Natural killer cell (primary cell): Measurements from ENCODE around the gene PGAM2. TPM values are rescaled to one million over a fixed set of nuclear protein-coding genes. Genes with fewer than 3 reads are reported as not detected.

Source experiments
- ATAC-seq, 3 donors: fragments of 150-1000 bp in 2 of 3; fragments of 200-7000 bp in 1 of 3; cut with Tn5 transposase; 1 replicate in 1 of 3; 2 replicates in 2 of 3; pipeline ENCODE4 v1.10.0; 2021; ENCODE audit warnings: mild to moderate bottlenecking in 2 of 3, moderate library complexity in 2 of 3
- DNase-seq, 2 donors: peaks; one replicate each; pipeline versions ENCODE4 v3.0.0 to v3.0.0-alpha.2; 2013 to 2021; ENCODE audit warnings: mixed read lengths in 1 of 2
- H3K27ac ChIP-seq: one replicate; pipeline ENCODE4 v1.5.1; 2013; ENCODE audit warnings: mild to moderate bottlenecking, low read length
- H3K27me3 ChIP-seq: one replicate; pipeline ENCODE4 v1.6.1; 2013; ENCODE audit warnings: low read length; ENCODE audit not compliant: control insufficient read depth, insufficient read depth
- H3K36me3 ChIP-seq: one replicate; pipeline ENCODE4 v1.6.1; 2013; ENCODE audit warnings: low read length; ENCODE audit not compliant: control insufficient read depth, insufficient read depth
- H3K4me1 ChIP-seq: one replicate; pipeline ENCODE4 v1.6.1; 2013; ENCODE audit warnings: low read length; ENCODE audit not compliant: control insufficient read depth, insufficient read depth
- H3K4me3 ChIP-seq: one replicate; pipeline ENCODE4 v1.5.1; 2013; ENCODE audit warnings: low read length
- H3K9me3 ChIP-seq: one replicate; pipeline ENCODE4 v1.6.1; 2013; ENCODE audit warnings: low read length; ENCODE audit not compliant: control insufficient read depth, insufficient read depth
- H3K27ac Mint-ChIP-seq, 2 donors: one replicate each; pipeline ENCODE4 v1.8.0; 2022; ENCODE audit warnings: mild to moderate bottlenecking in 2 of 2, mixed read lengths in 2 of 2, moderate library complexity in 1 of 2
- H3K27me3 Mint-ChIP-seq, 2 donors: one replicate each; pipeline ENCODE4 v1.8.0; 2022; ENCODE audit warnings: low read depth in 2 of 2, mixed read lengths in 2 of 2
- H3K36me3 Mint-ChIP-seq: one replicate; pipeline ENCODE4 v1.8.0; 2022; ENCODE audit warnings: mixed read lengths
- H3K4me1 Mint-ChIP-seq, 2 donors: one replicate each; pipeline ENCODE4 v1.8.0; 2022; ENCODE audit warnings: mixed read lengths in 2 of 2
- H3K4me3 Mint-ChIP-seq: one replicate; pipeline ENCODE4 v1.8.0; 2022; ENCODE audit warnings: mild to moderate bottlenecking, moderate library complexity, mixed read lengths
- H3K9me3 Mint-ChIP-seq, 2 donors: one replicate each; pipeline ENCODE4 v1.8.0; 2022; ENCODE audit warnings: mixed read lengths in 2 of 2
- CTCF ChIP-seq: fragments of 200-600 bp; IDR thresholded peaks from one replicate; pipeline ENCODE4 v1.8.0; 2022; ENCODE audit warnings: antibody characterized with exemption
- WGBS: methylation state at CpG from one replicate; pipeline ENCODE4 v1.1.7; 2013; ENCODE audit warnings: missing lambda C conversion rate; ENCODE audit not compliant: insufficient coverage; 5-methylcytosine and 5-hydroxymethylcytosine counted together
- intact Hi-C: fragments of 100-400 bp; cut with micrococcal nuclease; formaldehyde crosslinking; loops from one replicate; pipeline ENCODE4 v1.14.2; 2022
- total RNA-seq, 4 donors: library from RNA; stranded (reverse); fragments of 120-200 nt in 1 of 4; gene quantifications; one replicate each; pipeline versions ENCODE4 v1.2.3 to v1.2.4, GENCODE V29; 2013 to 2022

Gene PGAM2
- total RNA-seq, 3 donors from 2014 or later (not counting 1 experiment from before 2014, with no cell fraction given) = 1.0 to 1.9 (median 1.5) TPM

DNA sequence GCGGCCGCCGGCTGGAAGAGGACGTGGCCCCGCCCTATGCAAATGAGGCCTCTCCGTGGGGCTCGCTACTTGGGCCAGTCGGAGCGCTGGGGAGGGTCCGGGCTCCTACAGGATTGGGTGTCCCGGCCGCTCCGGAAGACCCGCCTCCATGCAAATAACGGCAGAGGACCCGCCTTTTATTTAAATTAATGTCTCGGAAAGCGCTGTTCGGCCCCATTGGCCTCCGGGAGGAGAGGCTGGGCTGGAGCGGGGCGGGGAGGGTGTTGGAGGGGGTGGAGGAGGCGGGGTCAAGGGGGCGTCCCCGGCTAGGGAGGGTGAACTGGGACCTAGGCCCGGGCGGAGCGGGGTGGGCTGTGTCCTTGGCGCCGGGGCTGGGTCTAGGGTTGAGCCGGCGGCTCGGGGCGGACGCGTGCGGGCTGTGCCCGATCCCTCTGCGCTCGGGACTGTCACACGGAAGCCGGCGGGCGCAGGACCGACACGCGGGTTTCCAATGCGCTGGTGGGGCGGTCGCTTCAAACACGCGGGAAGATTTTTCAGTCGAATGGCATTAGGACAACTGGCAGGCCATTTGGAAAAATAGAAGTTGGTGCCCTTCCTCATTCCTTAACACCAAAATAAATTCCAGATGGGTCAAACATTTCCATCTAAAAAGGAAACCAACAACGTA, 17.3 kb upstream of the PGAM2 start:
- H3K27me3 Mint-ChIP-seq = no peaks in the 10 kb centered on the region
- peak; percentile 95 to 99 for DNase-seq

GRCh38 chr7:44081266-44081748, 15.9 kb upstream of the PGAM2 start:
- Mint-ChIP-seq H3K36me3 (peaks cover 9% of the 10 kb centered on the region), H3K9me3 (no peaks in the 10 kb centered on the region), H3K27me3 (no peaks in the 10 kb centered on the region), H3K4me3 (peak overlapping the region; percentile 94), H3K27ac (peak overlapping the region; percentile 93), H3K4me1 (peaks cover 36 to 38% of the 10 kb centered on the region in 2 donors)
- peak overlapping the region; percentile 95 for H3K27ac ChIP-seq
- 52% methylated on average over 8 of the region's 9 CpGs for WGBS
- H3K36me3 ChIP-seq = peaks cover 37% of the 10 kb centered on the region
- DNase-seq (peak in 1 of 2 donors; percentile 66), ATAC-seq (no peak)
- no peak for TF ChIP-seq CTCF
- intact Hi-C loops = loop anchor here (5.0 kb wide), 3 partner anchors 34 to 1031 kb away; partner anchors contain the start of genes TBRG4 and YKT6
- peak overlapping the region; percentile 93 for H3K4me3 ChIP-seq
- peaks cover 47% of the 10 kb centered on the region for H3K4me1 ChIP-seq
- H3K9me3 ChIP-seq = no peaks in the 10 kb centered on the region
- no peaks in the 10 kb centered on the region for H3K27me3 ChIP-seq

More for the DNA sequence above, 17.3 kb upstream of the PGAM2 start:
- H3K4me3 ChIP-seq = peak overlapping the region; percentile 93
- peaks cover 39% of the 10 kb centered on the region for H3K4me1 ChIP-seq
- H3K4me3 Mint-ChIP-seq = peak overlapping the region; percentile 94
- H3K4me1 Mint-ChIP-seq = peaks cover 28 to 33% of the 10 kb centered on the region in 2 donors
- WGBS = 0% methylated on average over 53 of the region's 54 CpGs
- no peaks in the 10 kb centered on the region for H3K9me3 Mint-ChIP-seq
- H3K9me3 ChIP-seq = no peaks in the 10 kb centered on the region
- peak; percentile 92 to 98 (median 93) for ATAC-seq
- H3K36me3 Mint-ChIP-seq = peaks cover 5% of the 10 kb centered on the region
- no peak for TF ChIP-seq CTCF
- peak overlapping the region; percentile 80 for H3K27ac ChIP-seq
- peak overlapping the region; percentile 93 for H3K27ac Mint-ChIP-seq
- no peaks in the 10 kb centered on the region for H3K27me3 ChIP-seq
- intact Hi-C loops = loop anchor here (1.0 to 5.0 kb wide), 5 partner anchors 8 to 1030 kb away; partner anchors contain the start of genes POLD2, TBRG4 and YKT6
- peaks cover 26% of the 10 kb centered on the region for H3K36me3 ChIP-seq

DNA sequence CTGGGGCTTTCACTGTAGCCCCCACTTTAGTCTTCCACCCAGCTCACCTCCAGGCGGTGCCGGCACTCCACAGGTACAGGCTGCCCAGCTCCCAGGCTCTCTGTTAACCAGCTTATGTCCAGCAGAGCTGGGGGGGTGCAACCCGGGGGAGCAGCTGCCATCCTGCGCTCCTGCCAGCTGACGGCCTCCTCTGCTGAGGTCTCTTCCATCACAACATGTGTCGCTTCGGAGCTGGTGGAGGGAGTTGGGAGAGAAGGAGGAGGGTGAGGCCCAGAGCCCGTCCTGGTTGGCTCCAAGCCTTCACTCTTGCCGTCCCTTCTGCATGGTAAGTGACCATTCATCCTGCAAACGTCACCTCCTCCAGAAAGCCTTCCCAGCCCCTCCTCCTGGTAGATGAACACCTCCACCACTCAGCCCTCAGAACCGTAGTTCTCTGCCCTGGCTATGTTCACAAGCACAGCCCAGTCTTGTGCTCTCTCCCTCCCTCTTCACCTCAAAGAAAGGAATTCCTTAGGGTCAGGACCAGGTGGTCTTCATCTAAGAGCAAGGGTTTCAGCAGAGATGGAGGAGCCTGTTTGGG, 15.4 kb upstream of the PGAM2 start:
- Histone ChIP-seq H3K36me3 (peaks cover 42% of the 10 kb centered on the region), H3K9me3 (no peaks in the 10 kb centered on the region), H3K4me1 (peaks cover 47% of the 10 kb centered on the region), H3K4me3 (no peak overlapping the region), H3K27ac (peak overlapping the region; percentile 95), H3K27me3 (no peaks in the 10 kb centered on the region)
- Mint-ChIP-seq H3K9me3 (no peaks in the 10 kb centered on the region), H3K4me3 (peak overlapping the region; percentile 94), H3K27me3 (no peaks in the 10 kb centered on the region), H3K27ac (peak overlapping the region; percentile 93), H3K36me3 (peaks cover 9% of the 10 kb centered on the region), H3K4me1 (peaks cover 36 to 38% of the 10 kb centered on the region in 2 donors)
- no peak for ATAC-seq
- no peak for DNase-seq
- no peak for TF ChIP-seq CTCF
- WGBS = 92% methylated on average over 11 of the region's 11 CpGs
- intact Hi-C loops = loop anchor here (5.0 kb wide), 3 partner anchors 33 to 1032 kb away; partner anchors contain the start of genes TBRG4 and YKT6
